DOHH2 (cell line): ENCODE results near the gene OR51F2.

Source experiments
- H3F3A ChIP-seq: fragments of 200-600 bp; sonication (generic), shearing (Covaris generic); 2 replicates; pipeline ENCODE4 v1.6.0; 2016; ENCODE audit warnings: antibody characterized with exemption, mild to moderate bottlenecking; ENCODE audit not compliant: control insufficient read depth, insufficient read depth
- H3K27ac ChIP-seq: fragments of 200-600 bp; sonication (generic); 2 replicates; pipeline ENCODE4 v1.5.1; 2014; ENCODE audit warnings: low read depth, mild to moderate bottlenecking, low read length, moderate library complexity
- H3K27me3 ChIP-seq: fragments of 200-600 bp; sonication (generic); 2 replicates; pipeline ENCODE4 v1.6.1; 2014; ENCODE audit warnings: mild to moderate bottlenecking, low read length, mixed read lengths; ENCODE audit not compliant: control insufficient read depth
- H3K36me3 ChIP-seq: fragments of 200-600 bp; sonication (generic); 2 replicates; pipeline ENCODE4 v1.6.1; 2014; ENCODE audit warnings: mild to moderate bottlenecking, low read length, moderate library complexity, mixed read lengths; ENCODE audit not compliant: control insufficient read depth
- H3K4me1 ChIP-seq: fragments of 200-600 bp; sonication (generic); 2 replicates; pipeline ENCODE4 v1.6.1; 2014; ENCODE audit warnings: mild to moderate bottlenecking, low read length, mixed read lengths; ENCODE audit not compliant: control insufficient read depth
- H3K4me2 ChIP-seq: fragments of 200-600 bp; sonication (generic); 2 replicates; pipeline ENCODE4 v1.6.0; 2014; ENCODE audit warnings: mild to moderate bottlenecking, low read length, moderate library complexity
- H3K4me3 ChIP-seq: fragments of 200-600 bp; sonication (generic); 2 replicates; pipeline ENCODE4 v1.5.1; 2014; ENCODE audit warnings: mild to moderate bottlenecking, low read length, mixed read lengths
- H3K79me2 ChIP-seq: fragments of 200-600 bp; sonication (generic); 2 replicates; pipeline ENCODE4 v1.6.1; 2014; ENCODE audit warnings: mild to moderate bottlenecking, low read length, mixed read lengths; ENCODE audit not compliant: control insufficient read depth
- H3K9me2 ChIP-seq: fragments of 200-600 bp; sonication (generic); replicated peaks from 2 replicates; pipeline ENCODE4 v1.6.1; 2014; ENCODE audit warnings: mild to moderate bottlenecking, low read length, mixed read lengths; ENCODE audit not compliant: control insufficient read depth
- H3K9me3 ChIP-seq: fragments of 200-600 bp; sonication (generic); 2 replicates; pipeline ENCODE4 v1.6.1; 2014; ENCODE audit warnings: antibody characterized with exemption, low read length, mixed read lengths; ENCODE audit not compliant: control insufficient read depth, insufficient read depth
- H4K20me1 ChIP-seq: fragments of 200-600 bp; sonication (generic); 2 replicates; pipeline ENCODE4 v1.6.0; 2014; ENCODE audit warnings: low read depth, mild to moderate bottlenecking, antibody characterized with exemption, low read length, moderate library complexity; ENCODE audit not compliant: control insufficient read depth, insufficient read depth
- EZH2phosphoT487 ChIP-seq: fragments of 200-600 bp; sonication (generic); IDR thresholded peaks from 2 replicates; pipeline ENCODE4 v1.6.1; 2017; ENCODE audit warnings: borderline replicate concordance, mild to moderate bottlenecking, antibody characterized with exemption, low read length, moderate library complexity, mixed read lengths
- TF ChIP-seq, protein P1 (sequence below): fragments of 200-600 bp; sonication (generic); IDR thresholded peaks from one replicate; pipeline ENCODE4 v1.5.1; 2014; ENCODE audit warnings: antibody characterized with exemption, mild to moderate bottlenecking, low read depth, low read length; ENCODE audit not compliant: poor library complexity, severe bottlenecking

Gene OR51F2, protein sequence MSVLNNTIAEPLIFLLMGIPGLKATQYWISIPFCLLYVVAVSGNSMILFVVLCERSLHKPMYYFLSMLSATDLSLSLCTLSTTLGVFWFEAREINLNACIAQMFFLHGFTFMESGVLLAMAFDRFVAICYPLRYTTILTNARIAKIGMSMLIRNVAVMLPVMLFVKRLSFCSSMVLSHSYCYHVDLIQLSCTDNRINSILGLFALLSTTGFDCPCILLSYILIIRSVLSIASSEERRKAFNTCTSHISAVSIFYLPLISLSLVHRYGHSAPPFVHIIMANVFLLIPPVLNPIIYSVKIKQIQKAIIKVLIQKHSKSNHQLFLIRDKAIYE

DNA sequence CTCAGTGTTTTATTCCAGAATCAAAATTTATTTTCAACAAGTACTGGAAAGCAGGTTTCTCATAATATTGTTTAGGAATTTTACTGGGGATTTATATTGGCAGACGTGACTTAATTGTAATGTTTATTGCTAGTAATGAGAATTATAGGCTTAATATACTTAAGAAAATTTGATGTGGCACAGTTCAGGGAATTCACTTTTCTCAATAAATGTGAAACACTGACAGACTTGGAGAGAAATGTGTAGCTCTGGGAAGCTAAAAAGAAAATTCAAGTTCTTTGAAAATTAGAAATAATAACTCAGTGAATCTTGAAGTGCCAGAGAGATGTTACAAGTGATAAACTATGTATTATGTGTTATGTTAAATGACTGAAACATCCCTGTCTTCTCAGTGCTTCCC, at the start of gene OR51F2:
Gene OR51F2, plus strand, starts transcription at position 301 of the 400 bp plus-strand sequence. CDS start 101 bp downstream, outside the sequence.
- H3K36me3 ChIP-seq, result no peaks in the 10 kb centered on the region
- H3K4me1 ChIP-seq, result no peaks in the 10 kb centered on the region
- H3K27ac ChIP-seq, result no peak within 1 kb of the TSS
- no peaks in the 10 kb centered on the region for H3K9me3 ChIP-seq
- H3K4me3 ChIP-seq, result no peak within 1 kb of the TSS
- no peaks in the 10 kb centered on the region for H4K20me1 ChIP-seq
- no peaks in the 10 kb centered on the region for H3K9me2 ChIP-seq
- no peaks in the 10 kb centered on the region for H3K79me2 ChIP-seq
- no peaks in the 10 kb centered on the region for H3F3A ChIP-seq
- no peak within 1 kb of the TSS for H3K4me2 ChIP-seq
- H3K27me3 ChIP-seq, result no peaks in the 10 kb centered on the region
- no peak for TF ChIP-seq EZH2phosphoT487
- TF ChIP-seq, protein P1, sequence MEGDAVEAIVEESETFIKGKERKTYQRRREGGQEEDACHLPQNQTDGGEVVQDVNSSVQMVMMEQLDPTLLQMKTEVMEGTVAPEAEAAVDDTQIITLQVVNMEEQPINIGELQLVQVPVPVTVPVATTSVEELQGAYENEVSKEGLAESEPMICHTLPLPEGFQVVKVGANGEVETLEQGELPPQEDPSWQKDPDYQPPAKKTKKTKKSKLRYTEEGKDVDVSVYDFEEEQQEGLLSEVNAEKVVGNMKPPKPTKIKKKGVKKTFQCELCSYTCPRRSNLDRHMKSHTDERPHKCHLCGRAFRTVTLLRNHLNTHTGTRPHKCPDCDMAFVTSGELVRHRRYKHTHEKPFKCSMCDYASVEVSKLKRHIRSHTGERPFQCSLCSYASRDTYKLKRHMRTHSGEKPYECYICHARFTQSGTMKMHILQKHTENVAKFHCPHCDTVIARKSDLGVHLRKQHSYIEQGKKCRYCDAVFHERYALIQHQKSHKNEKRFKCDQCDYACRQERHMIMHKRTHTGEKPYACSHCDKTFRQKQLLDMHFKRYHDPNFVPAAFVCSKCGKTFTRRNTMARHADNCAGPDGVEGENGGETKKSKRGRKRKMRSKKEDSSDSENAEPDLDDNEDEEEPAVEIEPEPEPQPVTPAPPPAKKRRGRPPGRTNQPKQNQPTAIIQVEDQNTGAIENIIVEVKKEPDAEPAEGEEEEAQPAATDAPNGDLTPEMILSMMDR, result no peak

DNA sequence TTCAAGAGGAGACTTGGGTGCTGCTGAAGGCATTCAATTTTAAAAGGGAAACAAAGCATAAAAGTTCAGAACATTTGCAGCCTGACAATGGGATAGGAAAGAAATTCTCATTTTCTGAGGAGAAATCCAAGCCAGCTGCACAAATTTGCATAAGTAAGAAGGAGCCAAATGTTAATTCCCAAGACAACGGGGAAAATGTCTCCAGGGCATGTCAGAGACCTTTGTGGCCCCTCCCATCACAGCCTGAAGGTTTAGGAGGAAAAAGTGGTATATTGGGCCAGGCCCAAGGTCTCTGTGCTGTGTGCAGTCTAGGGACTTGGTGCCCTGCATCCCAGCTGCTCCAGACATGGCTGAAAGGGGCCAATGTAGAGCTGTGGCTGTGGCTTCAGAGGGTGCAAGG, 38.7 kb upstream of the OR51F2 start:
- H3K9me2 ChIP-seq, result no peaks in the 10 kb centered on the region
- H3K79me2 ChIP-seq, result no peaks in the 10 kb centered on the region
- H3K4me2 ChIP-seq, result no peak overlapping the region
- H3K4me3 ChIP-seq, result no peak overlapping the region
- H3K27ac ChIP-seq, result no peak overlapping the region
- H4K20me1 ChIP-seq, result no peaks in the 10 kb centered on the region
- TF ChIP-seq, protein P1, result no peak
- no peak for TF ChIP-seq EZH2phosphoT487
- no peaks in the 10 kb centered on the region for H3F3A ChIP-seq
- no peaks in the 10 kb centered on the region for H3K27me3 ChIP-seq
- no peaks in the 10 kb centered on the region for H3K4me1 ChIP-seq
- no peaks in the 10 kb centered on the region for H3K36me3 ChIP-seq
- no peaks in the 10 kb centered on the region for H3K9me3 ChIP-seq

DNA sequence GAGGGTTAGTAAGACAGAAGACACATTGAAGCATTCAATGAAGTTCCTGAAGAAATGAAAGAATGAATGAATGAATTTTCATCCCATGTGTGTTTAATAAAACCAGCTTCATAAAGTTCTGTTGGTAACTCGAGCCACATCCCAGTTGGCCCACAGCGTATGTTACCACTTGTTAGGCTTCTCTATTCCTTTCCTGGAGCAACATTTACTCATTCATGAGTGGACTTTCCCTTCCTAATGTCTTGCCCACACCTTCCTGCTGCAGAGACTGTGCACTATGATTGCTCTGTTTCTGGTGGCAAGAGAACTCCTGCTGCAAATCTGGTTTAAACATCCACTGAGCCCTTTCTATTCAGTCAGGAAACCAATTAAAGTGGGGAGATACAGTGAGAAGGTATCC, 23.9 kb upstream of the OR51F2 start:
- Histone ChIP-seq H4K20me1 (no peaks in the 10 kb centered on the region), H3F3A (no peaks in the 10 kb centered on the region), H3K27me3 (no peaks in the 10 kb centered on the region), H3K9me2 (no peaks in the 10 kb centered on the region; the same call in 1 of the 2 replicates), H3K79me2 (no peaks in the 10 kb centered on the region), H3K36me3 (no peaks in the 10 kb centered on the region), H3K4me2 (no peak overlapping the region), H3K27ac (no peak overlapping the region), H3K4me3 (no peak overlapping the region), H3K4me1 (no peaks in the 10 kb centered on the region), H3K9me3 (no peaks in the 10 kb centered on the region)
- TF ChIP-seq, protein P1, result no peak
- no peak for TF ChIP-seq EZH2phosphoT487
